ENCODE data around the gene ARHGAP42.

ARHGAP42 gene

GRCh38 chr11:100677796-100678195 is 9.3 kb upstream of the ARHGAP42 start:
- peaks cover 11% of the 10 kb centered on the region for H3K4me1 ChIP-seq (ENCODE audit: insufficient read depth, low read length)
- DNase-seq, result no peak
- no peak overlapping the region for H3K4me2 ChIP-seq (ENCODE audit: insufficient read depth, low read length)
- no peak overlapping the region for H3K27ac ChIP-seq (ENCODE audit: low read length)
- no peak overlapping the region for H3K9ac ChIP-seq (ENCODE audit: low read depth, low read length)
- no peaks in the 10 kb centered on the region for H3K27me3 ChIP-seq (ENCODE audit: insufficient read depth, low read length, poor library complexity)
- H3K36me3 ChIP-seq (ENCODE audit: insufficient read depth, low read length), result no peaks in the 10 kb centered on the region
- ATAC-seq (ENCODE audit: insufficient read depth, low read depth), result no peak
- TF ChIP-seq CTCF (IDR thresholded peaks at IDR 0.05; ENCODE audit: borderline replicate concordance, extremely low read depth, low read length, poor library complexity, severe bottlenecking), result no peak
- TF ChIP-seq EZH2 (IDR thresholded peaks at IDR 0.05; ENCODE audit: borderline replicate concordance, low read depth, low read length, severe bottlenecking), result no peak
- no peaks in the 10 kb centered on the region for H3K79me2 ChIP-seq (ENCODE audit: insufficient read depth, low read length)
- H2AFZ ChIP-seq (ENCODE audit: low read depth, low read length), result no peak overlapping the region
- H4K20me1 ChIP-seq (ENCODE audit: insufficient read depth, low read length), result no peaks in the 10 kb centered on the region
- H3K4me3 ChIP-seq (ENCODE audit: low read depth in 1 of 2, low read length in 2 of 2), result no peak overlapping the region
- no peaks in the 10 kb centered on the region for H3K9me3 ChIP-seq (ENCODE audit: insufficient read depth, low read length, severe bottlenecking)

- Histone ChIP-seq H3K4me1 (ENCODE audit: insufficient read depth, low read length) (peaks cover 11% of the 10 kb centered on the region), H3K27ac (ENCODE audit: low read length) (no peak overlapping the region), H3K4me2 (ENCODE audit: insufficient read depth, low read length) (no peak overlapping the region), H3K9ac (ENCODE audit: low read depth, low read length) (no peak overlapping the region), H3K9me3 (ENCODE audit: insufficient read depth, low read length, severe bottlenecking) (no peaks in the 10 kb centered on the region), H4K20me1 (ENCODE audit: insufficient read depth, low read length) (no peaks in the 10 kb centered on the region), H3K79me2 (ENCODE audit: insufficient read depth, low read length) (no peaks in the 10 kb centered on the region), H2AFZ (ENCODE audit: low read depth, low read length) (no peak overlapping the region), H3K27me3 (ENCODE audit: insufficient read depth, low read length, poor library complexity) (no peaks in the 10 kb centered on the region), H3K36me3 (ENCODE audit: insufficient read depth, low read length) (no peaks in the 10 kb centered on the region), H3K4me3 (ENCODE audit: low read depth in 1 of 2, low read length in 2 of 2) (no peak overlapping the region)
- ATAC-seq (ENCODE audit: insufficient read depth, low read depth), result no peak
- no peak for DNase-seq
- TF ChIP-seq EZH2 (IDR thresholded peaks at IDR 0.05; ENCODE audit: borderline replicate concordance, low read depth, low read length, severe bottlenecking) (no peak), CTCF (IDR thresholded peaks at IDR 0.05; ENCODE audit: borderline replicate concordance, extremely low read depth, low read length, poor library complexity, severe bottlenecking) (no peak)
These were observed 7.0 kb upstream of the ARHGAP42 start for GRCh38 chr11:100680070-100680469.

- DNase-seq, result peak; percentile 84
- Histone ChIP-seq H3K4me2 (ENCODE audit: insufficient read depth, low read length) (peak overlapping the region; percentile 60), H2AFZ (ENCODE audit: low read depth, low read length) (peak overlapping the region; percentile 74)
These were observed 6.0 kb upstream of the ARHGAP42 start for GRCh38 chr11:100681064-100681502.

More at GRCh38 chr11:100681064-100681502, 6.0 kb upstream of the ARHGAP42 start:
- Histone ChIP-seq H3K36me3 (ENCODE audit: insufficient read depth, low read length) (no peaks in the 10 kb centered on the region), H3K27ac (ENCODE audit: low read length) (peak overlapping the region; percentile 55), H3K27me3 (ENCODE audit: insufficient read depth, low read length, poor library complexity) (no peaks in the 10 kb centered on the region), H3K9me3 (ENCODE audit: insufficient read depth, low read length, severe bottlenecking) (no peaks in the 10 kb centered on the region), H3K9ac (ENCODE audit: low read depth, low read length) (0 out of 2 replicates have a peak overlapping the region, but pooled peaks have one; percentile 9), H4K20me1 (ENCODE audit: insufficient read depth, low read length) (no peaks in the 10 kb centered on the region), H3K4me3 (ENCODE audit: low read depth in 1 of 2, low read length in 2 of 2) (peak overlapping the region in 1 of 2 experiments; percentile 27; a peak in 2 of 4 replicates), H3K4me1 (ENCODE audit: insufficient read depth, low read length) (peaks cover 11% of the 10 kb centered on the region), H3K79me2 (ENCODE audit: insufficient read depth, low read length) (no peaks in the 10 kb centered on the region)
- TF ChIP-seq EZH2 (IDR thresholded peaks at IDR 0.05; ENCODE audit: borderline replicate concordance, low read depth, low read length, severe bottlenecking), result no peak
- no peak for TF ChIP-seq CTCF (IDR thresholded peaks at IDR 0.05; ENCODE audit: borderline replicate concordance, extremely low read depth, low read length, poor library complexity, severe bottlenecking)
- peak; percentile 99 for ATAC-seq (ENCODE audit: insufficient read depth, low read depth)

Measured in DND-41 (cell line).